H1 (cell line): ENCODE measurements around the gene ODR4. TPM values are rescaled to one million over a fixed set of nuclear protein-coding genes. Genes with fewer than 3 reads are reported as not detected.
"Not testable (repeated sequence)": the region's sequence is repeated elsewhere in the genome, so short reads cannot be mapped to it uniquely, and the experiment has no call there.

Experiments
- CTCF ChIA-PET: fragments of 300-600 bp; sonication (Branson Sonifier 250); formaldehyde crosslinking; loops from one replicate; lab custom pipeline; 2021; ENCODE audit not compliant: partially characterized antibody; lab: Charles Lee
- POLR2A ChIA-PET: fragments of 300-600 bp; sonication (Branson Sonifier 250); formaldehyde crosslinking; loops from one replicate; lab custom pipeline; 2021; ENCODE audit warnings: inconsistent platforms; ENCODE audit not compliant: partially characterized antibody; lab: Charles Lee
- DNase-seq, 2 experiments: peaks; one replicate each; pipeline versions ENCODE4 v3.0.0 to v3.0.0-alpha.2; 2010 to 2022; ENCODE audit warnings: low spot score in 2 of 2, low read depth in 1 of 2, mixed read lengths in 1 of 2
- FAIRE-seq: peaks from 2 replicates; lab custom pipeline; 2011; peaks lifted over from hg19 to GRCh38; lab: Jason Lieb, UNC
- H2AFZ ChIP-seq: 2 replicates; pipeline ENCODE4 v1.8.1; 2012; ENCODE audit warnings: low read length, inconsistent platforms
- H2AK5ac ChIP-seq: 2 replicates; pipeline ENCODE4 v1.6.1; 2013; ENCODE audit warnings: low read depth, low read length
- H2BK120ac ChIP-seq: replicated peaks from 2 replicates; pipeline ENCODE3; 2013; ENCODE audit warnings: low read depth, low read length, inconsistent platforms
- H2BK12ac ChIP-seq: 2 replicates; pipeline ENCODE4 v1.6.1; 2013; ENCODE audit warnings: low read depth, low read length
- H2BK15ac ChIP-seq: 2 replicates; pipeline ENCODE4 v1.6.1; 2013; ENCODE audit warnings: low read length
- H2BK20ac ChIP-seq: 2 replicates; pipeline ENCODE4 v1.6.1; 2013; ENCODE audit warnings: low read length
- H2BK5ac ChIP-seq: 2 replicates; pipeline ENCODE4 v1.6.1; 2013; ENCODE audit warnings: low read depth, low read length
- H3K14ac ChIP-seq: 2 replicates; pipeline ENCODE4 v1.6.1; 2013; ENCODE audit warnings: inconsistent platforms; ENCODE audit not compliant: insufficient read length
- H3K18ac ChIP-seq: 2 replicates; pipeline ENCODE4 v1.6.1; 2013; ENCODE audit warnings: low read length; ENCODE audit errors: extremely low read depth
- H3K23ac ChIP-seq: 2 replicates; pipeline ENCODE4 v1.6.1; 2013; ENCODE audit warnings: inconsistent platforms; ENCODE audit not compliant: insufficient read length
- H3K23me2 ChIP-seq: 2 replicates; pipeline ENCODE4 v1.6.1; 2013; ENCODE audit warnings: low read depth, low read length
- H3K27ac ChIP-seq: 2 replicates; pipeline ENCODE4 v1.6.1; 2011; ENCODE audit warnings: low read depth, low read length, inconsistent platforms
- H3K27me3 ChIP-seq, 4 experiments: replicated peaks in 1 of 4; 1 replicate in 1 of 4; 2 replicates in 3 of 4; pipeline versions ENCODE4 v1.6.1 to v1.8.1; 2011 to 2013; ENCODE audit warnings: low read length in 3 of 4, mild to moderate bottlenecking in 3 of 4, inconsistent platforms in 2 of 4, mixed read lengths in 2 of 4, moderate library complexity in 1 of 4; ENCODE audit not compliant: control insufficient read depth in 3 of 4, insufficient read depth in 3 of 4; ENCODE audit errors: extremely low read depth in 1 of 4
- H3K36me3 ChIP-seq, 4 experiments: 2 replicates each; pipeline versions ENCODE4 v1.6.1 to v1.8.1; 2011 to 2013; ENCODE audit warnings: mild to moderate bottlenecking in 4 of 4, low read length in 3 of 4, moderate library complexity in 2 of 4, control low read depth in 1 of 4, inconsistent platforms in 1 of 4; ENCODE audit not compliant: insufficient read depth in 4 of 4, control insufficient read depth in 2 of 4
- H3K4ac ChIP-seq: replicated peaks from 2 replicates; pipeline ENCODE3; 2013; ENCODE audit warnings: low read length, low read depth, mixed read lengths, inconsistent platforms; ENCODE audit not compliant: insufficient read length
- H3K4me1 ChIP-seq, 4 experiments: replicated peaks in 1 of 4; 1 replicate in 1 of 4; 2 replicates in 3 of 4; pipeline versions ENCODE4 v1.6.1 to v1.8.1; 2011 to 2013; ENCODE audit warnings: low read length in 3 of 4, inconsistent platforms in 2 of 4, mixed read lengths in 1 of 4; ENCODE audit not compliant: insufficient read depth in 4 of 4, control insufficient read depth in 3 of 4
- H3K4me2 ChIP-seq, 2 experiments: 2 replicates each; pipeline versions ENCODE4 v1.6.1 to v1.8.1; 2011 to 2013; ENCODE audit warnings: low read depth in 2 of 2, low read length in 2 of 2, control low read depth in 1 of 2, inconsistent platforms in 1 of 2, mild to moderate bottlenecking in 1 of 2; ENCODE audit not compliant: insufficient read depth in 1 of 2
- H3K4me3 ChIP-seq, 4 experiments: fragments of 200-600, 300-600 bp in 1 of 4; sonication (generic), shearing (Covaris generic), sonication (Bioruptor Twin) in 1 of 4; 2 replicates each; pipeline versions ENCODE4 v1.5.1 to v1.8.1; 2011 to 2016; ENCODE audit warnings: low read length in 4 of 4, low read depth in 3 of 4, control low read depth in 2 of 4, inconsistent platforms in 2 of 4, mild to moderate bottlenecking in 2 of 4, mixed read lengths in 1 of 4, moderate library complexity in 1 of 4; ENCODE audit not compliant: insufficient read depth in 2 of 4; ENCODE audit errors: extremely low read depth in 1 of 4
- H3K56ac ChIP-seq: replicated peaks from 2 replicates; pipeline ENCODE3; 2013; ENCODE audit warnings: low read depth, mild to moderate bottlenecking, mixed read lengths, low read length, inconsistent platforms; ENCODE audit not compliant: insufficient read length
- H3K79me1 ChIP-seq: 2 replicates; pipeline ENCODE4 v1.6.1; 2013; ENCODE audit warnings: low read depth, low read length, control low read depth
- H3K79me2 ChIP-seq, 2 experiments: 2 replicates each; pipeline versions ENCODE4 v1.6.1 to v1.8.1; 2012 to 2013; ENCODE audit warnings: low read length in 2 of 2, mild to moderate bottlenecking in 2 of 2, inconsistent platforms in 1 of 2; ENCODE audit not compliant: insufficient read depth in 2 of 2, control insufficient read depth in 1 of 2
- H3K9ac ChIP-seq, 4 experiments: replicated peaks in 1 of 4; 1 replicate in 1 of 4; 2 replicates in 3 of 4; pipeline versions ENCODE4 v1.6.1 to v1.8.1; 2011 to 2013; ENCODE audit warnings: low read depth in 3 of 4, low read length in 3 of 4, control low read depth in 2 of 4, mild to moderate bottlenecking in 2 of 4, moderate library complexity in 2 of 4, inconsistent platforms in 1 of 4; ENCODE audit errors: extremely low read depth in 1 of 4
- H3K9me3 ChIP-seq, 2 experiments: 2 replicates each; pipeline versions ENCODE4 v1.6.1 to v1.8.1; 2012 to 2013; ENCODE audit warnings: mild to moderate bottlenecking in 2 of 2, moderate library complexity in 2 of 2, control low read depth in 1 of 2, inconsistent platforms in 1 of 2, low read depth in 1 of 2, low read length in 1 of 2, mixed read lengths in 1 of 2; ENCODE audit not compliant: insufficient read depth in 2 of 2
- H4K20me1 ChIP-seq, 2 experiments: replicated peaks in 1 of 2; 2 replicates each; pipeline versions ENCODE3 to v1.8.1; 2011 to 2013; ENCODE audit warnings: inconsistent platforms in 2 of 2, low read length in 2 of 2, mild to moderate bottlenecking in 1 of 2; ENCODE audit not compliant: insufficient read depth in 2 of 2, control insufficient read depth in 1 of 2
- H4K5ac ChIP-seq: 2 replicates; pipeline ENCODE4 v1.6.1; 2013; ENCODE audit warnings: low read length, low read depth, mixed read lengths, inconsistent platforms; ENCODE audit not compliant: insufficient read length
- H4K8ac ChIP-seq: 2 replicates; pipeline ENCODE4 v1.8.0; 2013; ENCODE audit warnings: mild to moderate bottlenecking, moderate library complexity, low read length, inconsistent platforms; ENCODE audit not compliant: insufficient read depth; ENCODE audit errors: extremely low read depth
- H4K91ac ChIP-seq: replicated peaks from 2 replicates; pipeline ENCODE3; 2013; ENCODE audit warnings: low read length, mixed read lengths, inconsistent platforms; ENCODE audit not compliant: insufficient read length
- WGBS, 2 experiments: shearing (Covaris generic) in 1 of 2; methylation state at CpG; one replicate each; pipeline versions ENCODE4 v1.1.6 to v1.1.7; 2013 to 2015; ENCODE audit warnings: low lambda C conversion rate in 2 of 2, mixed read lengths in 2 of 2, inconsistent platforms in 1 of 2, low coverage in 1 of 2, missing lambda C conversion rate in 1 of 2; ENCODE audit not compliant: insufficient replicate concordance in 2 of 2, insufficient coverage in 1 of 2, insufficient read length in 1 of 2; ENCODE audit errors: extremely low coverage in 1 of 2, missing lambda C conversion rate in 1 of 2; 5-methylcytosine and 5-hydroxymethylcytosine counted together
- polyA plus RNA-seq, 7 experiments: library from polyadenylated mRNA; depleted of rRNA in 3 of 7; stranded (reverse) in 5 of 7; unstranded in 2 of 7; fragments of >200 nt in 5 of 7; fragments of 200-250 nt in 2 of 7; gene quantifications; 1 replicate in 5 of 7; 2 replicates in 1 of 7; 4 replicates in 1 of 7; pipeline versions ENCODE4 v1.2.1 to v1.2.3, GENCODE V29; 2011 to 2013; ENCODE audit warnings: missing spikeins in 2 of 7, mixed read lengths in 2 of 7
- total RNA-seq: library from RNA; stranded (reverse); fragmentation: NEBNext Ultra II Directional; extraction: Animal tissue kit (Norgen Biotek cat#: 25700); gene quantifications from 2 replicates; pipeline ENCODE4 v1.2.1, GENCODE V29; 2021

Gene ODR4
- total and polyA plus RNA-seq, 2 of the 8 experiments (the other 6 are each of a cell fraction or from before 2014, with no cell fraction given): 4.1 to 14.1 TPM

DNA sequence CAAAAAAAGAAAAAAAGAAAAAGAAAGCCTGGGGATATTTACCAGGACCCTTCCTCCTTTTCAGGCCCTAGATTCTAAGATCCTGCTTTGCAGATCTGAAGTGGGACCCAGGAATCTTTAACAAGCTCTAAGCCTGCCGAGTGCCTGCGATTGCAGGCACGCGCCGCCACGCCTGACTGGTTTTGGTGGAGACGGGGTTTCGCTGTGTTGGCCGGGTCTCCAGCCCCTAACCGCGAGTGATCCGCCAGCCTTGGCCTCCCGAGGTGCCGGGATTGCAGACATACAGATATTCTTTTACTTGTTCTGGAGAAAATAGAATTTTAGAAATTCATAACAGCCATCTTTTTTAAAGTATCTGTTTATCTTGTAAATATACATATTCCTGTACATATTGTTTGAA is 83.5 kb downstream of the ODR4 start:
- CTCF ChIA-PET: interaction anchor here (0.6 kb wide), 1 partner anchor 636 kb away, joined by 3 read pairs; no protein-coding TSS in a partner anchor
- not testable (repeated sequence) for H2AFZ ChIP-seq

More for the DNA sequence above, 83.5 kb downstream of the ODR4 start:
- H4K91ac ChIP-seq, H2BK5ac ChIP-seq, FAIRE-seq, H4K8ac ChIP-seq, H2BK15ac ChIP-seq, H3K14ac ChIP-seq, H3K79me1 ChIP-seq, H3K27ac ChIP-seq, H3K36me3 ChIP-seq, H3K27me3 ChIP-seq, POLR2A ChIA-PET, H3K4me1 ChIP-seq, H3K9me3 ChIP-seq, H4K20me1 ChIP-seq, H3K9ac ChIP-seq, H2AK5ac ChIP-seq, H4K5ac ChIP-seq, H2BK120ac ChIP-seq, H3K23me2 ChIP-seq, H3K4ac ChIP-seq, H3K4me2 ChIP-seq, DNase-seq, H3K18ac ChIP-seq, H2BK20ac ChIP-seq, H2BK12ac ChIP-seq, H3K23ac ChIP-seq, H3K4me3 ChIP-seq, H3K56ac ChIP-seq, H3K79me2 ChIP-seq: not testable (repeated sequence)
- 90% methylated on average over 14 of the region's 14 CpGs; no CpG with 5 or more reads in 1 of the 2 experiments for WGBS, 2 experiments
